K562 (cell line): Measurements from ENCODE around the gene NQO2. TPM values are rescaled to one million over a fixed set of nuclear protein-coding genes. Genes with fewer than 3 reads are reported as not detected.

ENCODE experiments used
- ATAC-seq: fragments of 200-7000 bp; cut with Tn5 transposase; 3 replicates; pipeline ENCODE4 v1.9.1; 2020; ENCODE audit warnings: moderate library complexity
- BruUV-seq: library from RNA; stranded (reverse); fragments of 400-500 nt; replicated peaks from 2 replicates; lab custom pipeline; 2021; lab: Mats Ljungman, UMichigan
- CTCF ChIA-PET: fragments of 300-600 bp; formaldehyde crosslinking; extraction: SDS; loops from one replicate; lab custom pipeline; 2021; ENCODE audit warnings: low intra/inter-chr PET ratio; lab: Yijun Ruan, JAX
- POLR2A ChIA-PET: fragments of 300-600, 350-650 bp; sonication (Branson Sonifier 250); formaldehyde crosslinking; extraction: SDS; loops from one replicate; lab custom pipeline; 2021; ENCODE audit warnings: antibody characterized with exemption, inconsistent platforms; lab: Yijun Ruan, JAX
- DNase-seq, 4 experiments: peaks; one replicate each; pipeline versions ENCODE4 v3.0.0 to v3.0.0-alpha.2; 2011 to 2018; ENCODE audit warnings: low spot score in 3 of 4, mixed read lengths in 3 of 4; ENCODE audit errors: extremely low read depth in 1 of 4
- FAIRE-seq: peaks from 2 replicates; lab custom pipeline; 2011; peaks lifted over from hg19 to GRCh38; lab: Jason Lieb, UNC
- H2AFZ ChIP-seq: 2 replicates; pipeline ENCODE4 v1.6.0; 2011; ENCODE audit warnings: low read depth, low read length, control low read depth, inconsistent platforms
- H3K27ac ChIP-seq: fragments of 200-600 bp; 3 replicates; pipeline ENCODE4 v1.8.0; 2011; ENCODE audit warnings: low read depth, mild to moderate bottlenecking, control low read depth, inconsistent platforms, low read length, moderate library complexity, mixed read lengths; ENCODE audit errors: extremely low read depth
- H3K27me3 ChIP-seq, 2 experiments: fragments of 300-600 bp in 1 of 2; 2 replicates in 1 of 2; 3 replicates in 1 of 2; pipeline versions ENCODE4 v1.6.0 to v1.8.0; 2011; ENCODE audit warnings: inconsistent platforms in 2 of 2, low read length in 2 of 2, mild to moderate bottlenecking in 1 of 2, mixed read lengths in 1 of 2, moderate library complexity in 1 of 2; ENCODE audit not compliant: control insufficient read depth in 2 of 2, insufficient read depth in 2 of 2
- H3K36me3 ChIP-seq: fragments of 300-600 bp; 3 replicates; pipeline ENCODE4 v1.8.0; 2011; ENCODE audit warnings: mild to moderate bottlenecking, low read length, inconsistent platforms; ENCODE audit not compliant: control insufficient read depth, insufficient read depth
- H3K4me1 ChIP-seq, 2 experiments: fragments of 200-600 bp in 1 of 2; replicated peaks in 1 of 2; 2 replicates in 1 of 2; 3 replicates in 1 of 2; pipeline versions ENCODE4 v1.5.1 to v1.8.0; 2011; ENCODE audit warnings: inconsistent platforms in 2 of 2, low read length in 2 of 2, mild to moderate bottlenecking in 1 of 2, mixed read lengths in 1 of 2, moderate library complexity in 1 of 2; ENCODE audit not compliant: control insufficient read depth in 2 of 2, insufficient read depth in 2 of 2
- H3K4me2 ChIP-seq: 2 replicates; pipeline ENCODE4 v1.6.1; 2011; ENCODE audit warnings: low read length, control low read depth, inconsistent platforms, mixed read lengths; ENCODE audit not compliant: insufficient read depth
- H3K4me3 ChIP-seq: fragments of 200-600 bp; sonication (generic), shearing (Covaris generic); 2 replicates; pipeline ENCODE4 v1.5.1; 2016; ENCODE audit warnings: control low read depth, inconsistent platforms
- H3K79me2 ChIP-seq: fragments of 200-600 bp; 3 replicates; pipeline ENCODE4 v1.8.0; 2011; ENCODE audit warnings: low read length, inconsistent platforms; ENCODE audit not compliant: control insufficient read depth, insufficient read depth
- H3K9ac ChIP-seq, 2 experiments: 2 replicates each; pipeline versions ENCODE4 v1.6.0 to v1.6.1; 2011; ENCODE audit warnings: low read depth in 2 of 2, low read length in 2 of 2, control low read depth in 1 of 2, inconsistent platforms in 1 of 2, mild to moderate bottlenecking in 1 of 2, mixed read lengths in 1 of 2; ENCODE audit not compliant: insufficient read depth in 1 of 2
- H3K9me1 ChIP-seq: one replicate; pipeline ENCODE4 v1.6.0; 2011; ENCODE audit warnings: inconsistent platforms, mild to moderate bottlenecking, low read length, moderate library complexity; ENCODE audit not compliant: control insufficient read depth, insufficient read depth
- H3K9me3 ChIP-seq: replicated peaks from 2 replicates; pipeline ENCODE4 v1.5.1; 2011; ENCODE audit warnings: low read depth, low read length, inconsistent platforms; ENCODE audit not compliant: control insufficient read depth, insufficient read depth
- H4K20me1 ChIP-seq: replicated peaks from 2 replicates; pipeline ENCODE4 v1.6.1; 2011; ENCODE audit warnings: low read length, inconsistent platforms, mixed read lengths; ENCODE audit not compliant: control insufficient read depth, insufficient read depth
- CCAR2 ChIP-seq: fragments of 200-400 bp; formaldehyde crosslinking; IDR thresholded peaks from 2 replicates; pipeline ENCODE4 v1.6.1; 2017; ENCODE audit warnings: mild to moderate bottlenecking, low read depth, low read length
- CEBPB ChIP-seq: fragments of 450-650 bp; IDR thresholded peaks from 2 replicates; pipeline ENCODE4 v1.6.1; 2016; ENCODE audit warnings: missing genetic modification characterization, missing compliant biosample characterization
- FOXK2 ChIP-seq, 2 experiments: fragments of 450-650 bp; IDR thresholded peaks in 1 of 2; conservative IDR thresholded peaks in 1 of 2; 2 replicates each; pipeline ENCODE4 v1.6.1; 2016; ENCODE audit warnings: low read depth in 2 of 2, mild to moderate bottlenecking in 1 of 2
- KLF16 ChIP-seq: IDR thresholded peaks from 2 replicates; pipeline ENCODE4 v1.6.1; 2016; ENCODE audit warnings: antibody characterized with exemption
- MAX ChIP-seq: sonication (generic); formaldehyde crosslinking; IDR thresholded peaks from 2 replicates; pipeline ENCODE4 v1.9.0; 2022; ENCODE audit warnings: mild to moderate bottlenecking, missing genetic modification reagents
- NFYB ChIP-seq: IDR thresholded peaks from 2 replicates; pipeline ENCODE4 v1.6.1; 2011; ENCODE audit warnings: mild to moderate bottlenecking, moderate library complexity; ENCODE audit not compliant: insufficient read length; ENCODE audit errors: extremely low read depth
- PHF8 ChIP-seq: fragments of 200-600 bp; sonication (generic); IDR thresholded peaks from 2 replicates; pipeline ENCODE4 v1.6.1; 2012; ENCODE audit warnings: mixed run types, mild to moderate bottlenecking, inconsistent platforms, low read length, moderate library complexity, borderline replicate concordance
- RBM39 ChIP-seq: fragments of 200-400 bp; formaldehyde crosslinking; optimal IDR thresholded peaks from 2 replicates; pipeline ENCODE3; 2018; ENCODE audit warnings: low read depth, low read length
- RFX1 ChIP-seq: fragments of 450-650 bp; IDR thresholded peaks from 2 replicates; pipeline ENCODE4 v1.6.1; 2016; ENCODE audit warnings: mild to moderate bottlenecking, moderate library complexity
- SIX5 ChIP-seq, 2 experiments: IDR thresholded peaks; 2 replicates each; pipeline ENCODE4 v1.6.1; 2011; ENCODE audit warnings: low read length in 2 of 2, borderline replicate concordance in 1 of 2, low read depth in 1 of 2, mild to moderate bottlenecking in 1 of 2, moderate library complexity in 1 of 2; ENCODE audit not compliant: insufficient read depth in 1 of 2
- TCF7L2 ChIP-seq: fragments of 150-350 bp; IDR thresholded peaks from 2 replicates; pipeline ENCODE4 v1.6.1; 2016; ENCODE audit warnings: low read depth, mild to moderate bottlenecking, low read length, moderate library complexity
- TFAP4 ChIP-seq: sonication (generic); formaldehyde crosslinking; IDR thresholded peaks from 2 replicates; pipeline ENCODE4 v1.8.0; 2022; ENCODE audit warnings: missing genetic modification reagents, mild to moderate bottlenecking, moderate library complexity, borderline replicate concordance
- ZKSCAN1 ChIP-seq: fragments of 150-350 bp; IDR thresholded peaks from 2 replicates; pipeline ENCODE4 v1.6.1; 2016; ENCODE audit warnings: low read depth, low read length
- ZNF639 ChIP-seq, 2 experiments: fragments of 200-800 bp in 1 of 2; sonication (Bioruptor generic) in 1 of 2; sonication (generic) in 1 of 2; formaldehyde crosslinking in 1 of 2; IDR thresholded peaks in 1 of 2; conservative IDR thresholded peaks in 1 of 2; 2 replicates each; pipeline versions ENCODE4 v1.5.0 to v1.6.1; 2016 to 2020; ENCODE audit warnings: missing compliant biosample characterization in 1 of 2, missing genetic modification characterization in 1 of 2, missing genetic modification reagents in 1 of 2
- ZNF778 ChIP-seq: fragments of 450-650 bp; formaldehyde crosslinking; IDR thresholded peaks from 2 replicates; pipeline ENCODE4 v1.4.0; 2020; ENCODE audit warnings: mild to moderate bottlenecking, moderate library complexity
- ZNF79 ChIP-seq: fragments of 250-450 bp; sonication (Bioruptor Pico); IDR thresholded peaks from 2 replicates; pipeline ENCODE4 v1.4.0; 2020; ENCODE audit warnings: low read depth, mild to moderate bottlenecking, moderate library complexity
- WGBS: fragments of 100-300 bp; shearing (Covaris generic); methylation state at CpG from one replicate; pipeline ENCODE4 v1.1.6; 2016; ENCODE audit warnings: low coverage, mixed read lengths; ENCODE audit not compliant: insufficient coverage; ENCODE audit errors: missing lambda C conversion rate; 5-methylcytosine and 5-hydroxymethylcytosine counted together
- in situ Hi-C: fragments of 300-500 bp; cut with MboI; formaldehyde crosslinking; loops from 4 replicates; pipeline ENCODE4 v1.15.0; 2018; ENCODE audit warnings: inconsistent platforms, mixed read lengths
- intact Hi-C: fragments of 100-400 bp; cut with micrococcal nuclease; formaldehyde crosslinking; loops from 2 replicates; pipeline ENCODE4 v1.14.2; 2022
- polyA plus RNA-seq, 8 experiments: library from polyadenylated mRNA; depleted of rRNA in 4 of 8; stranded (reverse) in 5 of 8; unstranded in 3 of 8; fragments of >200 nt; fragmentation: Nextera tagmentation in 2 of 8; fragmentation: Illumina TruSeq in 1 of 8; extraction: Ambion mirVana in 2 of 8; extraction: Trizol in 1 of 8; gene quantifications; 2 replicates each; pipeline versions ENCODE4 v1.2.1 to v1.2.3, GENCODE V29; 2011 to 2014; ENCODE audit warnings: inconsistent platforms in 1 of 8, missing spikeins in 1 of 8
- total RNA-seq, 7 experiments: library from RNA; depleted of rRNA in 6 of 7; stranded (reverse); fragments of >200 nt in 6 of 7; fragmentation: Illumina TruSeq in 2 of 7; extraction: Trizol in 2 of 7; gene quantifications; 2 replicates each; pipeline versions ENCODE4 v1.2.1 to v1.2.3, GENCODE V29; 2011 to 2021; ENCODE audit warnings: low replicate concordance in 1 of 7

NQO2 gene
- total and polyA plus RNA-seq, 9 of the 15 experiments (the other 6 are each of a cell fraction or from before 2014, with no cell fraction given) = 54.6 to 214 (median 116) TPM

- TF ChIP-seq TFAP4 (no peak), RFX1 (no peak)
- TF ChIP-seq, all 486 proteins: peak for 42
These were observed 11.6 kb upstream of the NQO2 start (continued) for GRCh38 chr6:2988094-2988425.

GRCh38 chr6:2988426-2989331 is 11.0 kb upstream of the NQO2 start:
- ChIA-PET POLR2A (interaction anchor here (0.6 to 9.0 kb wide), 30 partner anchors 8 to 256 kb away, joined by 3 to 95 read pairs (median 5); partner anchors contain the start of genes MYLK4, NQO2, RIPK1 and SERPINB1), CTCF (interaction anchor here (0.6 to 3.8 kb wide), 12 partner anchors 11 to 642 kb away, joined by 3 to 39 read pairs (median 6); partner anchors contain the start of genes NQO2 and SERPINB9)
- H3K4me3 ChIP-seq = peak overlapping the region; percentile 71
- DNase-seq = peak; percentile 84 to 96 (median 84)
- H3K9me1 ChIP-seq = no peaks in the 10 kb centered on the region
- peaks cover 56% of the 10 kb centered on the region in 2 experiments for H3K4me1 ChIP-seq
- in situ Hi-C loops = loop anchor here (5.0 kb wide), 1 partner anchor 131 kb away; no protein-coding TSS in a partner anchor
- WGBS = under 1% methylated on average over 53 of the region's 64 CpGs
- no peaks in the 10 kb centered on the region; the same call in 1 of the 2 replicates for H3K9me3 ChIP-seq
- no TSS peak for BruUV-seq
- H2AFZ ChIP-seq = peak overlapping the region; percentile 79
- intact Hi-C loops = loop anchor here (1.0 to 5.0 kb wide), 7 partner anchors 18 to 250 kb away; no protein-coding TSS in a partner anchor
- peak overlapping the region; percentile 95 for H3K4me2 ChIP-seq
- peaks cover 3% of the 10 kb centered on the region; the same call in 1 of the 3 replicates for H3K36me3 ChIP-seq
- peak; percentile 81 for FAIRE-seq
- peak; percentile 84 for ATAC-seq
- peaks cover 28% of the 10 kb centered on the region for H3K79me2 ChIP-seq
- H3K9ac ChIP-seq = peak overlapping the region; percentile 94 to 97
- no peaks in the 10 kb centered on the region for H3K27me3 ChIP-seq
- peak overlapping the region; percentile 99 for H3K27ac ChIP-seq
- no peaks in the 10 kb centered on the region for H4K20me1 ChIP-seq
- peak; percentile 73; the same call in 1 of the 2 replicates for TF ChIP-seq MAX (CRISPR knock-in tag)
- peak; percentile 69 for TF ChIP-seq KLF16
- TF ChIP-seq PHF8 = peak; percentile 79; the same call in 1 of the 2 replicates
- TF ChIP-seq FOXK2 (conservative IDR thresholded peaks at IDR 0.05 in 1 of 2, IDR thresholded peaks at IDR 0.05 in 1 of 2; ENCODE audit: low read depth in 2 of 2) = no peak; a peak in 1 of 4 replicates
- no peak for TF ChIP-seq SIX5 (IDR thresholded peaks at IDR 0.05; ENCODE audit: borderline replicate concordance in 1 of 2, insufficient read depth in 1 of 2, low read depth in 1 of 2, low read length in 2 of 2)
- TF ChIP-seq RBM39 = peak; percentile 8
- TF ChIP-seq ZNF79 (CRISPR knock-in tag) = no peak
- TF ChIP-seq NFYB = no peak
- TF ChIP-seq ZNF639 (CRISPR knock-in tag; conservative IDR thresholded peaks at IDR 0.05 in 1 of 2, IDR thresholded peaks at IDR 0.05 in 1 of 2) = peak in 1 of 2 experiments; percentile 71; a peak in 1 of 4 replicates
- no peak for TF ChIP-seq CCAR2
- no peak for TF ChIP-seq ZNF778 (CRISPR knock-in tag)
- no peak for TF ChIP-seq TCF7L2
- TF ChIP-seq ZKSCAN1 = no peak
- no peak for TF ChIP-seq CEBPB (tag)
